Activated CD8-positive, alpha-beta memory T cell treated with anti-CD3 and anti-CD28 coated beads for 24 hours (primary cell): ENCODE measurements around the gene TNNI2.

Source experiments
- DNase-seq: peaks from one replicate; pipeline ENCODE4 v3.0.0-alpha.2; 2020

TNNI2 gene

GRCh38 chr11:1889941-1890855 is 51.4 kb downstream of the TNNI2 start:
- DNase-seq, result peak; percentile 82
